HL-60 (cell line): ENCODE data around the gene SNURF.

Experiments
- DNase-seq, 2 experiments: peaks; one replicate each; pipeline ENCODE4 v3.0.0-alpha.2; 2010 to 2020; ENCODE audit warnings: low read depth in 1 of 2, low spot score in 1 of 2
- H3K27ac ChIP-seq: fragments of 250-450 bp; sonication (Bioruptor Pico); replicated peaks from 2 replicates; pipeline ENCODE4 v1.5.1; 2020; ENCODE audit warnings: mild to moderate bottlenecking, moderate library complexity
- H3K27me3 ChIP-seq: fragments of 250-450 bp; sonication (Bioruptor Pico); 2 replicates; pipeline ENCODE4 v1.5.1; 2021; ENCODE audit warnings: mild to moderate bottlenecking, moderate library complexity; ENCODE audit not compliant: insufficient read depth, poor library complexity, severe bottlenecking
- H3K4me3 ChIP-seq: replicated peaks from 2 replicates; pipeline ENCODE4 v1.5.1; 2011; ENCODE audit warnings: mild to moderate bottlenecking, control low read depth, low read length; ENCODE audit not compliant: insufficient read depth
- CTCF ChIP-seq: IDR thresholded peaks from one replicate; pipeline ENCODE4 v1.5.1; 2011; ENCODE audit warnings: low read length, control low read depth, inconsistent platforms; ENCODE audit not compliant: insufficient read depth
- GABPA ChIP-seq: IDR thresholded peaks from 2 replicates; pipeline ENCODE4 v1.6.1; 2012; ENCODE audit warnings: low read depth
- POLR2AphosphoS5 ChIP-seq: IDR thresholded peaks from 2 replicates; pipeline ENCODE4 v1.6.1; 2012; ENCODE audit warnings: low read depth
- SPI1 ChIP-seq: IDR thresholded peaks from 2 replicates; pipeline ENCODE4 v1.6.1; 2012; ENCODE audit warnings: low read depth, mild to moderate bottlenecking, borderline replicate concordance
- TF ChIP-seq, protein P1 (sequence below): IDR thresholded peaks from 2 replicates; pipeline ENCODE4 v1.6.1; 2012; ENCODE audit warnings: low read depth; ENCODE audit not compliant: insufficient replicate concordance

Gene SNURF

GRCh38 chr15:24976932-24977331 lies 22.1 kb downstream of the SNURF start:
- no peak for DNase-seq
- H3K4me3 ChIP-seq, result no peak overlapping the region
- TF ChIP-seq, protein P1, sequence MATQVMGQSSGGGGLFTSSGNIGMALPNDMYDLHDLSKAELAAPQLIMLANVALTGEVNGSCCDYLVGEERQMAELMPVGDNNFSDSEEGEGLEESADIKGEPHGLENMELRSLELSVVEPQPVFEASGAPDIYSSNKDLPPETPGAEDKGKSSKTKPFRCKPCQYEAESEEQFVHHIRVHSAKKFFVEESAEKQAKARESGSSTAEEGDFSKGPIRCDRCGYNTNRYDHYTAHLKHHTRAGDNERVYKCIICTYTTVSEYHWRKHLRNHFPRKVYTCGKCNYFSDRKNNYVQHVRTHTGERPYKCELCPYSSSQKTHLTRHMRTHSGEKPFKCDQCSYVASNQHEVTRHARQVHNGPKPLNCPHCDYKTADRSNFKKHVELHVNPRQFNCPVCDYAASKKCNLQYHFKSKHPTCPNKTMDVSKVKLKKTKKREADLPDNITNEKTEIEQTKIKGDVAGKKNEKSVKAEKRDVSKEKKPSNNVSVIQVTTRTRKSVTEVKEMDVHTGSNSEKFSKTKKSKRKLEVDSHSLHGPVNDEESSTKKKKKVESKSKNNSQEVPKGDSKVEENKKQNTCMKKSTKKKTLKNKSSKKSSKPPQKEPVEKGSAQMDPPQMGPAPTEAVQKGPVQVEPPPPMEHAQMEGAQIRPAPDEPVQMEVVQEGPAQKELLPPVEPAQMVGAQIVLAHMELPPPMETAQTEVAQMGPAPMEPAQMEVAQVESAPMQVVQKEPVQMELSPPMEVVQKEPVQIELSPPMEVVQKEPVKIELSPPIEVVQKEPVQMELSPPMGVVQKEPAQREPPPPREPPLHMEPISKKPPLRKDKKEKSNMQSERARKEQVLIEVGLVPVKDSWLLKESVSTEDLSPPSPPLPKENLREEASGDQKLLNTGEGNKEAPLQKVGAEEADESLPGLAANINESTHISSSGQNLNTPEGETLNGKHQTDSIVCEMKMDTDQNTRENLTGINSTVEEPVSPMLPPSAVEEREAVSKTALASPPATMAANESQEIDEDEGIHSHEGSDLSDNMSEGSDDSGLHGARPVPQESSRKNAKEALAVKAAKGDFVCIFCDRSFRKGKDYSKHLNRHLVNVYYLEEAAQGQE, result no peak
- TF ChIP-seq POLR2AphosphoS5 (no peak), SPI1 (no peak), CTCF (no peak), GABPA (no peak)
- no peaks in the 10 kb centered on the region for H3K27me3 ChIP-seq
- no peak overlapping the region for H3K27ac ChIP-seq

- TF ChIP-seq CTCF (no peak), GABPA (no peak), SPI1 (no peak), POLR2AphosphoS5 (no peak)
- TF ChIP-seq, protein P1, result no peak
- Histone ChIP-seq H3K27ac (no peak overlapping the region), H3K4me3 (no peak overlapping the region), H3K27me3 (no peaks in the 10 kb centered on the region)
- DNase-seq, result no peak
These were observed 22.9 kb downstream of the SNURF start for GRCh38 chr15:24977686-24978085.

DNA sequence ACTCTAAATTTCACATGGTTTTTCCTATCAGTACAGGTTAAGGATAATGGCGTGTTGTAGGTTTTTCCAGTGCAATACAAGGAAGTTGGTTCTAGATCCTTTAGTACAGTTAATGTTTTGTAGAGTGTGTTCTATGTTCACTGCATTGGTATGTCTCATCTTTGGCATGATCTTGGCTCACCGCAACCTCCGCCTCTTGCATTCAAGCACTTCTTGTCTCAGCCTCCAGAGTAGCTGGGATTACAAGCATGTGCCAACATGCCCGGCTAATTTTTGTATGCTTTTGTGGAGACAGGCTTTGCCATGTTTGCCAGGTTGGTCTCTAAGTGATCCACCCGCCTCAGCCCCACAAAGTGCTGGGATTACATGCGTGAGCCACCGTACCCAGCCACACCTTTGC lies 30.4 kb downstream of the SNURF start:
- Histone ChIP-seq H3K27me3 (no peaks in the 10 kb centered on the region), H3K4me3 (no peak overlapping the region), H3K27ac (no peak overlapping the region)
- DNase-seq, result no peak
- TF ChIP-seq, protein P1, result no peak
- TF ChIP-seq SPI1 (no peak), POLR2AphosphoS5 (no peak), CTCF (no peak), GABPA (no peak)
